Vagina (tissue), 2 donors: ENCODE data around the gene UBE2L3.

ENCODE experiments used
- CTCF ChIP-seq, 3 experiments: fragments of 450-650 bp in 2 of 3; fragments of 200-600 bp in 1 of 3; sonication (generic) in 1 of 3; IDR thresholded peaks; one replicate each; pipeline ENCODE4 v1.5.1; 2017 to 2019; ENCODE audit warnings: antibody characterized with exemption in 3 of 3, mild to moderate bottlenecking in 2 of 3, moderate library complexity in 2 of 3
- POLR2A ChIP-seq, 2 donors: fragments of 450-650 bp; IDR thresholded peaks; one replicate each; pipeline ENCODE4 v1.6.1; 2017; ENCODE audit warnings: antibody characterized with exemption in 2 of 2, mild to moderate bottlenecking in 2 of 2, moderate library complexity in 2 of 2

- no peak for TF ChIP-seq CTCF (IDR thresholded peaks at IDR 0.05)
- TF ChIP-seq POLR2A (IDR thresholded peaks at IDR 0.05): no peak
These were observed 90.0 kb downstream of the UBE2L3 start for GRCh38 chr22:21657360-21658032.
